H1 (cell line): ENCODE measurements around the gene SLC8B1. TPM values are rescaled to one million over a fixed set of nuclear protein-coding genes. Genes with fewer than 3 reads are reported as not detected.
A peak's percentile ranks its signal among the peaks of the same experiment; 100 is the strongest.

ENCODE experiments used
- CTCF ChIA-PET: fragments of 300-600 bp; sonication (Branson Sonifier 250); formaldehyde crosslinking; loops from one replicate; lab custom pipeline; 2021; ENCODE audit not compliant: partially characterized antibody; lab: Charles Lee
- POLR2A ChIA-PET: fragments of 300-600 bp; sonication (Branson Sonifier 250); formaldehyde crosslinking; loops from one replicate; lab custom pipeline; 2021; ENCODE audit warnings: inconsistent platforms; ENCODE audit not compliant: partially characterized antibody; lab: Charles Lee
- DNase-seq, 2 experiments: peaks; one replicate each; pipeline versions ENCODE4 v3.0.0 to v3.0.0-alpha.2; 2010 to 2022; ENCODE audit warnings: low spot score in 2 of 2, low read depth in 1 of 2, mixed read lengths in 1 of 2
- FAIRE-seq: peaks from 2 replicates; lab custom pipeline; 2011; peaks lifted over from hg19 to GRCh38; lab: Jason Lieb, UNC
- H2AFZ ChIP-seq: 2 replicates; pipeline ENCODE4 v1.8.1; 2012; ENCODE audit warnings: low read length, inconsistent platforms
- H2AK5ac ChIP-seq: 2 replicates; pipeline ENCODE4 v1.6.1; 2013; ENCODE audit warnings: low read depth, low read length
- H2BK120ac ChIP-seq: replicated peaks from 2 replicates; pipeline ENCODE3; 2013; ENCODE audit warnings: low read depth, low read length, inconsistent platforms
- H2BK12ac ChIP-seq: 2 replicates; pipeline ENCODE4 v1.6.1; 2013; ENCODE audit warnings: low read depth, low read length
- H2BK15ac ChIP-seq: 2 replicates; pipeline ENCODE4 v1.6.1; 2013; ENCODE audit warnings: low read length
- H2BK20ac ChIP-seq: 2 replicates; pipeline ENCODE4 v1.6.1; 2013; ENCODE audit warnings: low read length
- H2BK5ac ChIP-seq: 2 replicates; pipeline ENCODE4 v1.6.1; 2013; ENCODE audit warnings: low read depth, low read length
- H3K14ac ChIP-seq: 2 replicates; pipeline ENCODE4 v1.6.1; 2013; ENCODE audit warnings: inconsistent platforms; ENCODE audit not compliant: insufficient read length
- H3K18ac ChIP-seq: 2 replicates; pipeline ENCODE4 v1.6.1; 2013; ENCODE audit warnings: low read length; ENCODE audit errors: extremely low read depth
- H3K23ac ChIP-seq: 2 replicates; pipeline ENCODE4 v1.6.1; 2013; ENCODE audit warnings: inconsistent platforms; ENCODE audit not compliant: insufficient read length
- H3K23me2 ChIP-seq: 2 replicates; pipeline ENCODE4 v1.6.1; 2013; ENCODE audit warnings: low read depth, low read length
- H3K27ac ChIP-seq: 2 replicates; pipeline ENCODE4 v1.6.1; 2011; ENCODE audit warnings: low read depth, low read length, inconsistent platforms
- H3K27me3 ChIP-seq, 4 experiments: replicated peaks in 1 of 4; 1 replicate in 1 of 4; 2 replicates in 3 of 4; pipeline versions ENCODE4 v1.6.1 to v1.8.1; 2011 to 2013; ENCODE audit warnings: low read length in 3 of 4, mild to moderate bottlenecking in 3 of 4, inconsistent platforms in 2 of 4, mixed read lengths in 2 of 4, moderate library complexity in 1 of 4; ENCODE audit not compliant: control insufficient read depth in 3 of 4, insufficient read depth in 3 of 4; ENCODE audit errors: extremely low read depth in 1 of 4
- H3K36me3 ChIP-seq, 4 experiments: 2 replicates each; pipeline versions ENCODE4 v1.6.1 to v1.8.1; 2011 to 2013; ENCODE audit warnings: mild to moderate bottlenecking in 4 of 4, low read length in 3 of 4, moderate library complexity in 2 of 4, control low read depth in 1 of 4, inconsistent platforms in 1 of 4; ENCODE audit not compliant: insufficient read depth in 4 of 4, control insufficient read depth in 2 of 4
- H3K4ac ChIP-seq: replicated peaks from 2 replicates; pipeline ENCODE3; 2013; ENCODE audit warnings: low read length, low read depth, mixed read lengths, inconsistent platforms; ENCODE audit not compliant: insufficient read length
- H3K4me1 ChIP-seq, 4 experiments: replicated peaks in 1 of 4; 1 replicate in 1 of 4; 2 replicates in 3 of 4; pipeline versions ENCODE4 v1.6.1 to v1.8.1; 2011 to 2013; ENCODE audit warnings: low read length in 3 of 4, inconsistent platforms in 2 of 4, mixed read lengths in 1 of 4; ENCODE audit not compliant: insufficient read depth in 4 of 4, control insufficient read depth in 3 of 4
- H3K4me2 ChIP-seq, 2 experiments: 2 replicates each; pipeline versions ENCODE4 v1.6.1 to v1.8.1; 2011 to 2013; ENCODE audit warnings: low read depth in 2 of 2, low read length in 2 of 2, control low read depth in 1 of 2, inconsistent platforms in 1 of 2, mild to moderate bottlenecking in 1 of 2; ENCODE audit not compliant: insufficient read depth in 1 of 2
- H3K4me3 ChIP-seq, 4 experiments: fragments of 200-600, 300-600 bp in 1 of 4; sonication (generic), shearing (Covaris generic), sonication (Bioruptor Twin) in 1 of 4; 2 replicates each; pipeline versions ENCODE4 v1.5.1 to v1.8.1; 2011 to 2016; ENCODE audit warnings: low read length in 4 of 4, low read depth in 3 of 4, control low read depth in 2 of 4, inconsistent platforms in 2 of 4, mild to moderate bottlenecking in 2 of 4, mixed read lengths in 1 of 4, moderate library complexity in 1 of 4; ENCODE audit not compliant: insufficient read depth in 2 of 4; ENCODE audit errors: extremely low read depth in 1 of 4
- H3K56ac ChIP-seq: replicated peaks from 2 replicates; pipeline ENCODE3; 2013; ENCODE audit warnings: low read depth, mild to moderate bottlenecking, mixed read lengths, low read length, inconsistent platforms; ENCODE audit not compliant: insufficient read length
- H3K79me1 ChIP-seq: 2 replicates; pipeline ENCODE4 v1.6.1; 2013; ENCODE audit warnings: low read depth, low read length, control low read depth
- H3K79me2 ChIP-seq, 2 experiments: 2 replicates each; pipeline versions ENCODE4 v1.6.1 to v1.8.1; 2012 to 2013; ENCODE audit warnings: low read length in 2 of 2, mild to moderate bottlenecking in 2 of 2, inconsistent platforms in 1 of 2; ENCODE audit not compliant: insufficient read depth in 2 of 2, control insufficient read depth in 1 of 2
- H3K9ac ChIP-seq, 4 experiments: replicated peaks in 1 of 4; 1 replicate in 1 of 4; 2 replicates in 3 of 4; pipeline versions ENCODE4 v1.6.1 to v1.8.1; 2011 to 2013; ENCODE audit warnings: low read depth in 3 of 4, low read length in 3 of 4, control low read depth in 2 of 4, mild to moderate bottlenecking in 2 of 4, moderate library complexity in 2 of 4, inconsistent platforms in 1 of 4; ENCODE audit errors: extremely low read depth in 1 of 4
- H3K9me3 ChIP-seq, 2 experiments: 2 replicates each; pipeline versions ENCODE4 v1.6.1 to v1.8.1; 2012 to 2013; ENCODE audit warnings: mild to moderate bottlenecking in 2 of 2, moderate library complexity in 2 of 2, control low read depth in 1 of 2, inconsistent platforms in 1 of 2, low read depth in 1 of 2, low read length in 1 of 2, mixed read lengths in 1 of 2; ENCODE audit not compliant: insufficient read depth in 2 of 2
- H4K20me1 ChIP-seq, 2 experiments: replicated peaks in 1 of 2; 2 replicates each; pipeline versions ENCODE3 to v1.8.1; 2011 to 2013; ENCODE audit warnings: inconsistent platforms in 2 of 2, low read length in 2 of 2, mild to moderate bottlenecking in 1 of 2; ENCODE audit not compliant: insufficient read depth in 2 of 2, control insufficient read depth in 1 of 2
- H4K5ac ChIP-seq: 2 replicates; pipeline ENCODE4 v1.6.1; 2013; ENCODE audit warnings: low read length, low read depth, mixed read lengths, inconsistent platforms; ENCODE audit not compliant: insufficient read length
- H4K8ac ChIP-seq: 2 replicates; pipeline ENCODE4 v1.8.0; 2013; ENCODE audit warnings: mild to moderate bottlenecking, moderate library complexity, low read length, inconsistent platforms; ENCODE audit not compliant: insufficient read depth; ENCODE audit errors: extremely low read depth
- H4K91ac ChIP-seq: replicated peaks from 2 replicates; pipeline ENCODE3; 2013; ENCODE audit warnings: low read length, mixed read lengths, inconsistent platforms; ENCODE audit not compliant: insufficient read length
- CTBP2 ChIP-seq: IDR thresholded peaks from 2 replicates; pipeline ENCODE4 v1.7.0; 2011; ENCODE audit warnings: borderline replicate concordance, mild to moderate bottlenecking, moderate library complexity, mixed read lengths, low read length; ENCODE audit not compliant: insufficient read depth, insufficient read length
- GTF2F1 ChIP-seq: IDR thresholded peaks from 2 replicates; pipeline ENCODE4 v1.6.1; 2012; ENCODE audit warnings: low read depth, low read length, improper control_type of control experiment, borderline replicate concordance
- HDAC6 ChIP-seq: IDR thresholded peaks from one replicate; pipeline ENCODE4 v1.7.1; 2012; ENCODE audit warnings: low read depth, mild to moderate bottlenecking, inconsistent platforms, low read length, moderate library complexity
- JUND ChIP-seq: IDR thresholded peaks from 2 replicates; pipeline ENCODE4 v1.6.1; 2011; ENCODE audit warnings: mild to moderate bottlenecking, improper control_type of control experiment, low read length
- POLR2A ChIP-seq, 2 experiments: IDR thresholded peaks; 1 replicate in 1 of 2; 2 replicates in 1 of 2; pipeline ENCODE4 v1.6.1; 2011; ENCODE audit warnings: low read depth in 2 of 2, low read length in 2 of 2, mild to moderate bottlenecking in 2 of 2; ENCODE audit errors: control extremely low read depth in 1 of 2
- RBBP5 ChIP-seq: IDR thresholded peaks from 2 replicates; pipeline ENCODE4 v1.7.1; 2012; ENCODE audit warnings: low read depth, mild to moderate bottlenecking, inconsistent platforms, low read length, moderate library complexity, borderline replicate concordance
- RFX5 ChIP-seq: IDR thresholded peaks from 2 replicates; pipeline ENCODE4 v1.6.1; 2011; ENCODE audit warnings: low read depth, low read length, improper control_type of control experiment, borderline replicate concordance
- SIN3A ChIP-seq, 2 experiments: IDR thresholded peaks in 1 of 2; conservative IDR thresholded peaks in 1 of 2; 2 replicates each; pipeline ENCODE4 v1.6.1; 2011 to 2012; ENCODE audit warnings: low read length in 2 of 2, improper control_type of control experiment in 1 of 2, low read depth in 1 of 2, mild to moderate bottlenecking in 1 of 2
- SUZ12 ChIP-seq: fragments of 200-600 bp; sonication (generic); IDR thresholded peaks from 2 replicates; pipeline ENCODE4 v1.6.1; 2012; ENCODE audit warnings: mild to moderate bottlenecking, inconsistent platforms, low read length, moderate library complexity, mixed read lengths
- WGBS, 2 experiments: shearing (Covaris generic) in 1 of 2; methylation state at CpG; one replicate each; pipeline versions ENCODE4 v1.1.6 to v1.1.7; 2013 to 2015; ENCODE audit warnings: low lambda C conversion rate in 2 of 2, mixed read lengths in 2 of 2, inconsistent platforms in 1 of 2, low coverage in 1 of 2, missing lambda C conversion rate in 1 of 2; ENCODE audit not compliant: insufficient replicate concordance in 2 of 2, insufficient coverage in 1 of 2, insufficient read length in 1 of 2; ENCODE audit errors: extremely low coverage in 1 of 2, missing lambda C conversion rate in 1 of 2; 5-methylcytosine and 5-hydroxymethylcytosine counted together
- long read RNA-seq, 2 experiments: library from RNA in 1 of 2; library from capped mRNA in 1 of 2; stranded (forward); transcript quantifications; one replicate each; pipeline ENCODE4 v2.0.0, GENCODE V29; 2021; ENCODE audit warnings: inconsistent platforms in 1 of 2
- polyA minus RNA-seq, 3 experiments: library from RNA; depleted of rRNA, polyadenylated mRNA; stranded (reverse); fragments of >200 nt; gene quantifications; 1 replicate in 2 of 3; 2 replicates in 1 of 3; pipeline ENCODE4 v1.2.3, GENCODE V29; 2011
- polyA plus RNA-seq, 7 experiments: library from polyadenylated mRNA; depleted of rRNA in 3 of 7; stranded (reverse) in 5 of 7; unstranded in 2 of 7; fragments of >200 nt in 5 of 7; fragments of 200-250 nt in 2 of 7; gene quantifications; 1 replicate in 5 of 7; 2 replicates in 1 of 7; 4 replicates in 1 of 7; pipeline versions ENCODE4 v1.2.1 to v1.2.3, GENCODE V29; 2011 to 2013; ENCODE audit warnings: missing spikeins in 2 of 7, mixed read lengths in 2 of 7
- total RNA-seq: library from RNA; stranded (reverse); fragmentation: NEBNext Ultra II Directional; extraction: Animal tissue kit (Norgen Biotek cat#: 25700); gene quantifications from 2 replicates; pipeline ENCODE4 v1.2.1, GENCODE V29; 2021

The SLC8B1 gene
- total RNA-seq (11.2 and 11.3 TPM in 2 replicates), polyA plus RNA-seq (2011; rRNA removed) (19.1 and 26.9 TPM in 2 replicates), polyA minus RNA-seq (2011; rRNA and poly(A)+ RNA removed) (15.9 and 20.1 TPM in 2 replicates)
- 13.9 TPM for polyA plus RNA-seq (2011; cell fraction: cytosol; rRNA removed)
- polyA plus RNA-seq (2011; cell fraction: nucleus; rRNA removed): 35.0 TPM
- 5.9 to 13.1 TPM (median 9.4 TPM) in 4 replicates for polyA plus RNA-seq (2012, experiment 1 of 2)
- polyA plus RNA-seq (2012, experiment 2 of 2): 6.9 TPM
- 15.0 TPM for polyA plus RNA-seq (2013, experiment 1 of 2)
- polyA plus RNA-seq (2013, experiment 2 of 2): 13.8 TPM
- 5.6 TPM for polyA minus RNA-seq (2011; cell fraction: cytosol; rRNA and poly(A)+ RNA removed)
- polyA minus RNA-seq (2011; cell fraction: nucleus; rRNA and poly(A)+ RNA removed): 11.7 TPM
- long read RNA-seq, experiment 1, partial matches to known transcripts: 1 of 1 reads
- long read RNA-seq, experiment 1, other reads (novel, unspliced or antisense): 0 of 1 reads
- long read RNA-seq, experiment 2: 0 reads

GRCh38 chr12:113334786-113335539 lies at the start of gene SLC8B1:
SLC8B1 (minus strand) TSS chr12:113335109; CDS start chr12:113332878, 2,231 bp downstream.
- H2AFZ ChIP-seq: peak within 1 kb of the TSS; percentile 91; the same call in 1 of the 2 replicates
- 9% methylated on average over 17 of the region's 62 CpGs; no CpG with 5 or more reads in 1 of the 2 experiments for WGBS, 2 experiments
- H3K4me1 ChIP-seq: peaks cover 0 to 5% (median 1%) of the 10 kb centered on the region in 4 experiments; a peak in 3 of 7 replicates
- no peak within 1 kb of the TSS for H2BK20ac ChIP-seq
- H3K79me2 ChIP-seq: no peaks in the 10 kb centered on the region
- H3K36me3 ChIP-seq: no peaks in the 10 kb centered on the region
- no peak within 1 kb of the TSS for H4K91ac ChIP-seq
- 0 out of 2 replicates have a peak within 1 kb of the TSS, but pooled peaks have one; percentile 35 for H2BK12ac ChIP-seq
- DNase-seq (peak; percentile 71 to 99), FAIRE-seq (no peak)
- no peaks in the 10 kb centered on the region for H3K79me1 ChIP-seq
- no peak within 1 kb of the TSS for H2BK15ac ChIP-seq
- no peak within 1 kb of the TSS for H4K5ac ChIP-seq
- H3K4me3 ChIP-seq: peak within 1 kb of the TSS; percentile 61 to 72 (median 68)
- no peak within 1 kb of the TSS for H3K27ac ChIP-seq
- H3K18ac ChIP-seq: no peak within 1 kb of the TSS; the same call in 1 of the 2 replicates
- peak within 1 kb of the TSS; percentile 13 to 57 (median 42); a peak in 6 of 7 replicates for H3K9ac ChIP-seq
- no peaks in the 10 kb centered on the region for H3K9me3 ChIP-seq
- peak within 1 kb of the TSS; percentile 81 to 87 for H3K4me2 ChIP-seq
- H3K4ac ChIP-seq: no peak within 1 kb of the TSS
- no peak within 1 kb of the TSS for H4K8ac ChIP-seq
- H2BK120ac ChIP-seq: no peak within 1 kb of the TSS
- no peak within 1 kb of the TSS for H2BK5ac ChIP-seq
- H3K23me2 ChIP-seq: peaks cover 5% of the 10 kb centered on the region; the same call in 1 of the 2 replicates
- ChIA-PET POLR2A (interaction anchor here (0.7 to 1.9 kb wide), 9 partner anchors 9 to 111 kb away, joined by 3 to 8 read pairs (median 3); no protein-coding TSS in a partner anchor), CTCF (interaction anchor here (0.6 to 1.2 kb wide), 4 partner anchors 8 to 387 kb away, joined by 3 to 4 read pairs (median 4); no protein-coding TSS in a partner anchor)
- H2AK5ac ChIP-seq: no peak within 1 kb of the TSS
- H4K20me1 ChIP-seq: peaks cover 0 to 1% of the 10 kb centered on the region in 2 experiments
- H3K56ac ChIP-seq: no peak within 1 kb of the TSS
- no peak within 1 kb of the TSS for H3K23ac ChIP-seq
- no peak within 1 kb of the TSS for H3K14ac ChIP-seq
- peaks cover 0 to 11% (median 9%) of the 10 kb centered on the region in 4 experiments; a peak in 5 of 7 replicates for H3K27me3 ChIP-seq
- no peak for TF ChIP-seq HDAC6
- no peak for TF ChIP-seq SUZ12
- TF ChIP-seq CTBP2: no peak
- no peak for TF ChIP-seq SIN3A (conservative IDR thresholded peaks at IDR 0.05 in 1 of 2, IDR thresholded peaks at IDR 0.05 in 1 of 2; ENCODE audit: low read depth in 1 of 2, low read length in 2 of 2)
- TF ChIP-seq JUND: no peak
- no peak for TF ChIP-seq RFX5
- peak in 1 of 2 experiments; percentile 87; a peak in 2 of 3 replicates for TF ChIP-seq POLR2A (IDR thresholded peaks at IDR 0.05; ENCODE audit: control extremely low read depth in 1 of 2, low read depth in 2 of 2, low read length in 2 of 2)
- no peak for TF ChIP-seq GTF2F1
- TF ChIP-seq RBBP5: no peak
